ENCODE data around the gene TAS2R31.

The TAS2R31 gene

DNA sequence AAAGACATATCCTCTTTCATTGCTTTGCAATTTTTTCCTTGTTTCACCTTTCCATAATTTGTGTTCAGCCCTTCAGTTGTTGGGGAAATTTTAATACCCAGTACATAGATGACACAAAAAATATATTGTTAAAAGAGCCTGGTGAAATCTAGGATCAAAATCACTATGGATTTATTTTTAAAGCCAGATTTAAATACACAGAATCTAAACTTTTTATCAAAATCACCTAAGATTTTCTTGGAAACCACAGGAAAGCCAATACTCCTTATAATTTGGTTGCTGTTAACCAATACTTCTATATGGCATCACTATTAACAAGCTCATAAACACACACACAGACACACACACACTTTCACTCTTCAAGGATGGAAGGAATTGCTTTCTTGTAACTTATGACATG is 33.0 kb downstream of the TAS2R31 start, which contains the start of gene TAS2R20:
TAS2R20 (minus strand) TSS at position 101 of the 400 bp plus-strand sequence. CDS start 429 bp downstream, outside the sequence.
- no peak within 1 kb of the TSS for H3K4me3 ChIP-seq (ENCODE audit: low read depth, low read length)
- no peak for DNase-seq (ENCODE audit: low read depth)
- TF ChIP-seq, protein P1, sequence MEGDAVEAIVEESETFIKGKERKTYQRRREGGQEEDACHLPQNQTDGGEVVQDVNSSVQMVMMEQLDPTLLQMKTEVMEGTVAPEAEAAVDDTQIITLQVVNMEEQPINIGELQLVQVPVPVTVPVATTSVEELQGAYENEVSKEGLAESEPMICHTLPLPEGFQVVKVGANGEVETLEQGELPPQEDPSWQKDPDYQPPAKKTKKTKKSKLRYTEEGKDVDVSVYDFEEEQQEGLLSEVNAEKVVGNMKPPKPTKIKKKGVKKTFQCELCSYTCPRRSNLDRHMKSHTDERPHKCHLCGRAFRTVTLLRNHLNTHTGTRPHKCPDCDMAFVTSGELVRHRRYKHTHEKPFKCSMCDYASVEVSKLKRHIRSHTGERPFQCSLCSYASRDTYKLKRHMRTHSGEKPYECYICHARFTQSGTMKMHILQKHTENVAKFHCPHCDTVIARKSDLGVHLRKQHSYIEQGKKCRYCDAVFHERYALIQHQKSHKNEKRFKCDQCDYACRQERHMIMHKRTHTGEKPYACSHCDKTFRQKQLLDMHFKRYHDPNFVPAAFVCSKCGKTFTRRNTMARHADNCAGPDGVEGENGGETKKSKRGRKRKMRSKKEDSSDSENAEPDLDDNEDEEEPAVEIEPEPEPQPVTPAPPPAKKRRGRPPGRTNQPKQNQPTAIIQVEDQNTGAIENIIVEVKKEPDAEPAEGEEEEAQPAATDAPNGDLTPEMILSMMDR (IDR thresholded peaks at IDR 0.05; ENCODE audit: low read depth, low read length, missing control alignments): no peak

DNA sequence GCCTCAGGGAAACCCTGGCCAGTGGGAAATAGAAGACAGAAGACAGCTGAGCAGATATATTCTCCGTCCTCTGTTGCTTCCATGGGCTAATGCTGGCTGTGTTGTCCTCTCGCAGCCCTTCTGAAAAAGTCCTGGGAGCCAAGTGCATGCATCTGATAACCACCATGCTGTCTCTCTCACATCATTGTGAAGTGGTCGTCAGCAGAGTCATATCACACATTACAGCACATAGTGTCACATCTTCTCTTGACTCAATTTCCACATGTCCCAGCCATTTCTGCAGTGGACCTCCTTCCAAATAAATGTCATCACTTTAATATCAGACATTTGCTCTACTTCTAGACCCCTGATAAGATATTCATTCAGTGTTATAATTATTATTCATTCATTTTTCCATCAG is 36.9 kb downstream of the TAS2R31 start:
- TF ChIP-seq, protein P1 (IDR thresholded peaks at IDR 0.05; ENCODE audit: low read depth, low read length, missing control alignments): no peak
- DNase-seq (ENCODE audit: low read depth): no peak
- H3K4me3 ChIP-seq (ENCODE audit: low read depth, low read length): no peak overlapping the region

DNA sequence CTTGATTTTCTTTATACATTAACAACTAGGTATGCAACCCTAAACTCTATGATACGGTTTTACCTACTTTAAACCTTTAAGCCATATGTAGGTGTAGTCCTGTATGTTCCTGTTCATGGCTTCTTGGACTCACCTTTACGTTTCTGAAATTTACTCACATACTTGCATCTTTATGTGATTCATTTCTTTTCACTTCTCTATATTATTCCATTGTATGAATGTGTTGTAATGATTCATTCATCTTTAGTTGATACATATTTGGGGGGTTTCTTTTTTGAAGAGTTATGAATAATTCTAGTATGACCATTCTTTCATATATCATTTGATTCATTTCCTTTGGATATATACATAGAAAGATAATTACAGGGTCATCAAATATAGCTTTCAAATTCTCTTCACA is 42.1 kb downstream of the TAS2R31 start:
- DNase-seq (ENCODE audit: low read depth): no peak
- TF ChIP-seq, protein P1 (IDR thresholded peaks at IDR 0.05; ENCODE audit: low read depth, low read length, missing control alignments): no peak

DNA sequence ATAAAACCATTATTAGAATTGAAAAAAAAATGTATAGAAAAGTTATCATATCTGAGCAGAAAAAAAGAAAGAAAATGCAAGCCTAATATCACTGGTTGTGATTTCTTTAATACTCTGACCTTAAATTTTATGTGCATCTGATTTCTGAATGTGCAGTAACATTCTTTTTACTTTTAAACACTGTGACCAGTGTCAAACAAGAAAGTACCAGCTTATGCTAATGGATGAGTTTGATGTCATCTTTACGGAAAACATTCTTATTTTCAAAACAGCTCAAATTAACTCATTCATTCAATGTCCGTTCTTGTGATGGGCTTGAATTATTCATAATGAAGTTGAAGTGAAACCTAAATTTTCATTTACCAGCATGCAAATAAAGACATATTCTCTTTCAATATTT is 44.4 kb downstream of the TAS2R31 start, which contains the start of gene TAS2R50:
TAS2R50 (minus strand) TSS at position 101 of the 400 bp plus-strand sequence; CDS start at position 49, 52 bp downstream.
- TF ChIP-seq, protein P1 (IDR thresholded peaks at IDR 0.05; ENCODE audit: low read depth, low read length, missing control alignments): no peak
- no peak for DNase-seq (ENCODE audit: low read depth)
- no peak within 1 kb of the TSS for H3K4me3 ChIP-seq (ENCODE audit: low read depth, low read length)

More for the DNA sequence above, 42.1 kb downstream of the TAS2R31 start:
- no peak overlapping the region for H3K4me3 ChIP-seq (ENCODE audit: low read depth, low read length)

- H3K4me3 ChIP-seq (ENCODE audit: low read depth, low read length): no peak overlapping the region
- no peak for DNase-seq (ENCODE audit: low read depth)
- TF ChIP-seq, protein P1 (IDR thresholded peaks at IDR 0.05; ENCODE audit: low read depth, low read length, missing control alignments): no peak
Measured at GRCh38 chr12:10982244-10982643, 49.0 kb downstream of the TAS2R31 start.
